WTC11 (cell line): ENCODE measurements around the gene CDC20. TPM values are rescaled to one million over a fixed set of nuclear protein-coding genes. Genes with fewer than 3 reads are reported as not detected.

Experiments
- ATAC-seq: fragments of 200-7000 bp; cut with Tn5 transposase; 2 replicates; pipeline ENCODE4 v1.10.0; 2021; ENCODE audit warnings: mild to moderate bottlenecking, moderate library complexity
- CTCF ChIA-PET: fragments of 300-600 bp; sonication (Branson Sonifier 250); formaldehyde crosslinking; loops from one replicate; lab custom pipeline; 2021; ENCODE audit warnings: antibody characterized with exemption; lab: Charles Lee
- POLR2A ChIA-PET: fragments of 350-600 bp; sonication (Branson Sonifier 250); formaldehyde crosslinking; loops from one replicate; lab custom pipeline; 2021; ENCODE audit warnings: antibody characterized with exemption; lab: Charles Lee
- DNase-seq: peaks from one replicate; pipeline ENCODE4 v3.0.0; 2021; ENCODE audit warnings: low spot score
- H3K27ac Mint-ChIP-seq: 2 replicates; pipeline ENCODE4 v1.8.0; 2021; ENCODE audit warnings: mixed read lengths
- H3K27me3 Mint-ChIP-seq: 2 replicates; pipeline ENCODE4 v1.8.0; 2021; ENCODE audit warnings: low read depth, mild to moderate bottlenecking, moderate library complexity, mixed read lengths
- H3K36me3 Mint-ChIP-seq: 2 replicates; pipeline ENCODE4 v1.8.0; 2021; ENCODE audit warnings: mixed read lengths
- H3K4me1 Mint-ChIP-seq: 2 replicates; pipeline ENCODE4 v1.8.0; 2022; ENCODE audit warnings: mixed read lengths
- H3K4me3 Mint-ChIP-seq: 2 replicates; pipeline ENCODE4 v1.8.0; 2021; ENCODE audit warnings: mild to moderate bottlenecking, moderate library complexity, mixed read lengths
- H3K9me3 Mint-ChIP-seq: 2 replicates; pipeline ENCODE4 v1.8.0; 2021; ENCODE audit warnings: mixed read lengths
- ARID4B ChIP-seq: sonication (generic); formaldehyde crosslinking; IDR thresholded peaks from 2 replicates; pipeline ENCODE4 v1.8.0; 2023; ENCODE audit warnings: missing genetic modification reagents, mild to moderate bottlenecking, borderline replicate concordance
- ELF4 ChIP-seq: sonication (generic); formaldehyde crosslinking; IDR thresholded peaks from 2 replicates; pipeline ENCODE4 v1.8.1; 2022; ENCODE audit warnings: low read depth, mild to moderate bottlenecking, moderate library complexity, missing genetic modification reagents
- ERG ChIP-seq: fragments of 250-450 bp; sonication (Bioruptor Pico); IDR thresholded peaks from 2 replicates; pipeline ENCODE4 v1.8.0; 2021; ENCODE audit warnings: mild to moderate bottlenecking
- JUN ChIP-seq: sonication (generic); formaldehyde crosslinking; IDR thresholded peaks from 2 replicates; pipeline ENCODE4 v1.8.0; 2023; ENCODE audit warnings: mild to moderate bottlenecking, missing genetic modification reagents
- MLX ChIP-seq: sonication (generic); formaldehyde crosslinking; IDR thresholded peaks from 2 replicates; pipeline ENCODE4 v1.8.1; 2023; ENCODE audit warnings: mild to moderate bottlenecking, missing genetic modification reagents, moderate library complexity
- MXD4 ChIP-seq: fragments of 250-450 bp; sonication (Bioruptor Pico); IDR thresholded peaks from 2 replicates; pipeline ENCODE4 v1.8.0; 2021; ENCODE audit warnings: mild to moderate bottlenecking, moderate library complexity, borderline replicate concordance
- SP1 ChIP-seq: sonication (generic); formaldehyde crosslinking; conservative IDR thresholded peaks from 2 replicates; pipeline ENCODE4 v1.8.1; 2022; ENCODE audit warnings: missing genetic modification reagents
- TP53 ChIP-seq: sonication (generic); formaldehyde crosslinking; IDR thresholded peaks from 2 replicates; pipeline ENCODE4 v1.8.1; 2023; ENCODE audit warnings: mild to moderate bottlenecking, missing genetic modification reagents
- total RNA-seq: library from RNA; stranded (reverse); gene quantifications from 3 replicates; pipeline ENCODE4 v1.2.3, GENCODE V29; 2021
- TF ChIP-seq, protein P1 (sequence below): fragments of 250-450 bp; sonication (Bioruptor Pico); IDR thresholded peaks from 2 replicates; pipeline ENCODE4 v1.9.0; 2021; ENCODE audit warnings: mild to moderate bottlenecking
- TF ChIP-seq, protein P2 (sequence below): sonication (generic); formaldehyde crosslinking; IDR thresholded peaks from 2 replicates; pipeline ENCODE4 v1.8.0; 2022; ENCODE audit warnings: mild to moderate bottlenecking, missing genetic modification reagents
- TF ChIP-seq, protein P3 (sequence below): sonication (generic); formaldehyde crosslinking; IDR thresholded peaks from 2 replicates; pipeline ENCODE4 v1.8.1; 2022; ENCODE audit warnings: mild to moderate bottlenecking, missing genetic modification reagents, moderate library complexity, borderline replicate concordance

Gene CDC20
- total RNA-seq, 1 experiment from 2014 or later: 280 TPM

DNA sequence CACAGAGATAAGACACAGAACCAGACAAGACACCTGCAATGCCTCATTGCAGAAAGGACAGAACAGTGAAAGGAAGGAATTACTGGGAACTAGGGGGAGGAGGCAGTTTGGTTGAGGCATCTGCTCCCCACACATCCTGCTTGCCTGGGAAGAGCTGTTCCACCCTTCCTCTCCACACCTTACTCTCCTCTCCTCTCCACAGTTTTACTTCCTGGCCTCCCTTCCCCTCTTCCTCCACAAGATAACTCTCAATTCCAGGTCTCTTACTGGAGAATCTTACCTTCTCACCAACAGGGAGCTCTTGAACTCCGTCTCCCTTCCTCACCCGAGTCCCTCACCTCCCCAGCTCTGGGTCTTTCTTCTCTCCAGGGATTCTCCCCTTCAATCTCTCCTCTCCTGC lies 6.9 kb downstream of the CDC20 start:
- no peak for TF ChIP-seq ERG (CRISPR knock-in tag)
- no peak for TF ChIP-seq TP53 (CRISPR knock-in tag)
- TF ChIP-seq ELF4 (CRISPR knock-in tag): no peak
- no peak for TF ChIP-seq JUN (CRISPR knock-in tag)
- TF ChIP-seq, protein P1, sequence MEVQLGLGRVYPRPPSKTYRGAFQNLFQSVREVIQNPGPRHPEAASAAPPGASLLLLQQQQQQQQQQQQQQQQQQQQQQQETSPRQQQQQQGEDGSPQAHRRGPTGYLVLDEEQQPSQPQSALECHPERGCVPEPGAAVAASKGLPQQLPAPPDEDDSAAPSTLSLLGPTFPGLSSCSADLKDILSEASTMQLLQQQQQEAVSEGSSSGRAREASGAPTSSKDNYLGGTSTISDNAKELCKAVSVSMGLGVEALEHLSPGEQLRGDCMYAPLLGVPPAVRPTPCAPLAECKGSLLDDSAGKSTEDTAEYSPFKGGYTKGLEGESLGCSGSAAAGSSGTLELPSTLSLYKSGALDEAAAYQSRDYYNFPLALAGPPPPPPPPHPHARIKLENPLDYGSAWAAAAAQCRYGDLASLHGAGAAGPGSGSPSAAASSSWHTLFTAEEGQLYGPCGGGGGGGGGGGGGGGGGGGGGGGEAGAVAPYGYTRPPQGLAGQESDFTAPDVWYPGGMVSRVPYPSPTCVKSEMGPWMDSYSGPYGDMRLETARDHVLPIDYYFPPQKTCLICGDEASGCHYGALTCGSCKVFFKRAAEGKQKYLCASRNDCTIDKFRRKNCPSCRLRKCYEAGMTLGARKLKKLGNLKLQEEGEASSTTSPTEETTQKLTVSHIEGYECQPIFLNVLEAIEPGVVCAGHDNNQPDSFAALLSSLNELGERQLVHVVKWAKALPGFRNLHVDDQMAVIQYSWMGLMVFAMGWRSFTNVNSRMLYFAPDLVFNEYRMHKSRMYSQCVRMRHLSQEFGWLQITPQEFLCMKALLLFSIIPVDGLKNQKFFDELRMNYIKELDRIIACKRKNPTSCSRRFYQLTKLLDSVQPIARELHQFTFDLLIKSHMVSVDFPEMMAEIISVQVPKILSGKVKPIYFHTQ (CRISPR knock-in tag): no peak
- TF ChIP-seq, protein P2, sequence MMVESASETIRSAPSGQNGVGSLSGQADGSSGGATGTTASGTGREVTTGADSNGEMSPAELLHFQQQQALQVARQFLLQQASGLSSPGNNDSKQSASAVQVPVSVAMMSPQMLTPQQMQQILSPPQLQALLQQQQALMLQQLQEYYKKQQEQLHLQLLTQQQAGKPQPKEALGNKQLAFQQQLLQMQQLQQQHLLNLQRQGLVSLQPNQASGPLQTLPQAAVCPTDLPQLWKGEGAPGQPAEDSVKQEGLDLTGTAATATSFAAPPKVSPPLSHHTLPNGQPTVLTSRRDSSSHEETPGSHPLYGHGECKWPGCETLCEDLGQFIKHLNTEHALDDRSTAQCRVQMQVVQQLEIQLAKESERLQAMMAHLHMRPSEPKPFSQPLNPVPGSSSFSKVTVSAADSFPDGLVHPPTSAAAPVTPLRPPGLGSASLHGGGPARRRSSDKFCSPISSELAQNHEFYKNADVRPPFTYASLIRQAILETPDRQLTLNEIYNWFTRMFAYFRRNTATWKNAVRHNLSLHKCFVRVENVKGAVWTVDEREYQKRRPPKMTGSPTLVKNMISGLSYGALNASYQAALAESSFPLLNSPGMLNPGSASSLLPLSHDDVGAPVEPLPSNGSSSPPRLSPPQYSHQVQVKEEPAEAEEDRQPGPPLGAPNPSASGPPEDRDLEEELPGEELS (CRISPR knock-in tag): no peak
- no peak for TF ChIP-seq ARID4B (CRISPR knock-in tag)
- TF ChIP-seq MLX: no peak
- no peak for TF ChIP-seq MXD4 (CRISPR knock-in tag)
- POLR2A ChIA-PET: no interaction called here
- Mint-ChIP-seq H3K27me3 (no peaks in the 10 kb centered on the region), H3K36me3 (peaks cover 39% of the 10 kb centered on the region), H3K4me3 (peak overlapping the region; percentile 81), H3K9me3 (no peaks in the 10 kb centered on the region), H3K27ac (no peak overlapping the region; the same call in 1 of the 2 replicates), H3K4me1 (peaks cover 36% of the 10 kb centered on the region)
- no peak for DNase-seq
- CTCF ChIA-PET: no interaction called here
- ATAC-seq: no peak

GRCh38 chr1:43366179-43366578 lies 7.4 kb downstream of the CDC20 start:
- Mint-ChIP-seq H3K4me1 (peaks cover 31% of the 10 kb centered on the region), H3K27ac (peak overlapping the region; percentile 88), H3K9me3 (no peaks in the 10 kb centered on the region), H3K36me3 (peaks cover 34% of the 10 kb centered on the region), H3K4me3 (peak overlapping the region; percentile 81), H3K27me3 (no peaks in the 10 kb centered on the region)
- DNase-seq: peak; percentile 69
- CTCF ChIA-PET: interaction anchor here (0.6 kb wide), 1 partner anchor 13 kb away, joined by 3 read pairs; no protein-coding TSS in a partner anchor
- ATAC-seq: peak; percentile 40
- POLR2A ChIA-PET: no interaction called here
- 0 out of 2 replicates have a peak, but pooled peaks have one; percentile 13 for TF ChIP-seq SP1 (CRISPR knock-in tag)
- no peak for TF ChIP-seq MXD4 (CRISPR knock-in tag)
- TF ChIP-seq, protein P3, sequence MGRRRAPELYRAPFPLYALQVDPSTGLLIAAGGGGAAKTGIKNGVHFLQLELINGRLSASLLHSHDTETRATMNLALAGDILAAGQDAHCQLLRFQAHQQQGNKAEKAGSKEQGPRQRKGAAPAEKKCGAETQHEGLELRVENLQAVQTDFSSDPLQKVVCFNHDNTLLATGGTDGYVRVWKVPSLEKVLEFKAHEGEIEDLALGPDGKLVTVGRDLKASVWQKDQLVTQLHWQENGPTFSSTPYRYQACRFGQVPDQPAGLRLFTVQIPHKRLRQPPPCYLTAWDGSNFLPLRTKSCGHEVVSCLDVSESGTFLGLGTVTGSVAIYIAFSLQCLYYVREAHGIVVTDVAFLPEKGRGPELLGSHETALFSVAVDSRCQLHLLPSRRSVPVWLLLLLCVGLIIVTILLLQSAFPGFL (CRISPR knock-in tag): no peak
